ENCODE measurements around the gene PHF12.

PHF12 gene

DNA sequence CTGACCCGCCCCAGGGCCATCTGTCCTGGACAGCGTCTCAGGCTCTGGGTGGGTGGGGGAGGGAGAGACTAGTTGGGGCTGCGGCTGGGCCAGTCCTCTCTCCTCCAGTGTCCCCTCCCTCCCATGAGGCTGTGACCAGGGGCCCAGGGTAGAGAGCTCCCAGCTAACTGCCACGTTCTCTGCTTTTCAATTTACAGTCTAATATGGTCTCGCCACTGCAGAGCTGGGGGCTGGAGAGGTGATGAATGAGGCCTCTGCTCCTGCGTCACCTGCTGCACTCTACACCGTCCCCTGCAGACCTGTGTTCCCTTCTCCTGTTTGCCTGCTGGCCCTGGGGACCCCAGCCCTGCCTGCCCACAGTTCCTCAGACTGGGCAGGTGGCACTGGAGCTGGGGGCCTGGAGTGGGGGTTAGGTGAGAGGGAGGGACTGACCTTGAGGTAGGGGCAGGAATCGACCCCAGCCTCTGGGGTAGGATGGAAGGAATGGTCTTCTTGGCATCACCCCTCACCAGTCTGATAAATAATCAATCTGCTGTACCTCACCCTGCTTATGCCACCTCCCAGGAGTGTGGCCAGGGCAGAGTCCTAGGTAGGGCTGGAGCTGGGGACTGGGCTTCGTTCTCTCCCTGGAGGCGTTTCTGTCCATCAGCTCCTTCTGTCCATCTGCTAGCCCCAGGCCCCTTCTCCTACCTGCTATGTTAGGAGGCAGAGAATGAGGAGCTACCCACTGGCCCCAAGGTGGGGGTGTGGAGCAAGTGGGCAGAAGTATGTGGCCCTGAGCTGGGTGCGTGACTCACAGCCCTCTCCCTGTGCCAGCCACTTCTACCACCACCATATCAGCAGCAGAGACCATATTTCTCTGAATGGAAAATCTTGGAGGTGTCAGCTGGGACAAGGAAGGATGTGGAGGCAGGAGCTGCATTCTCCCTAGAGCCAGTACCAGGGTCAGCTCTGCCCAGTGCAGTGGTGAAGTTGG lies 41.6 kb upstream of the PHF12 start:
- Histone ChIP-seq H3K4me1 (ENCODE audit: insufficient read depth, low read length, severe bottlenecking) (no peaks in the 10 kb centered on the region), H3K27me3 (ENCODE audit: insufficient read depth, low read length) (peaks cover 7% of the 10 kb centered on the region; the same call in 1 of the 2 replicates), H3K36me3 (ENCODE audit: insufficient read depth, low read length) (no peaks in the 10 kb centered on the region), H3F3A (ENCODE audit: insufficient read depth, low read length) (no peaks in the 10 kb centered on the region), H2AFZ (ENCODE audit: low read length) (no peak overlapping the region), H3K79me2 (ENCODE audit: insufficient read depth, low read length) (no peaks in the 10 kb centered on the region), H3K27ac (ENCODE audit: low read depth, low read length, poor library complexity, severe bottlenecking) (no peak overlapping the region), H3K9ac (ENCODE audit: low read length) (no peak overlapping the region), H3K4me2 (ENCODE audit: low read length) (no peak overlapping the region), H3K9me3 (ENCODE audit: low read length) (no peaks in the 10 kb centered on the region), H3K4me3 (ENCODE audit: low read depth, low read length, poor library complexity, severe bottlenecking) (no peak overlapping the region), H3K9me2 (ENCODE audit: low read depth, low read length) (no peaks in the 10 kb centered on the region), H4K20me1 (ENCODE audit: insufficient read depth, low read length) (no peaks in the 10 kb centered on the region)
- no peak for TF ChIP-seq CTCF (IDR thresholded peaks at IDR 0.05; ENCODE audit: low read length)
- TF ChIP-seq EZH2 (IDR thresholded peaks at IDR 0.05; ENCODE audit: borderline replicate concordance, low read length) = no peak

- no peaks in the 10 kb centered on the region for H3K9me3 ChIP-seq (ENCODE audit: low read length)
- H3K9me2 ChIP-seq (ENCODE audit: low read depth, low read length) = no peaks in the 10 kb centered on the region
- H4K20me1 ChIP-seq (ENCODE audit: insufficient read depth, low read length) = no peaks in the 10 kb centered on the region
- H3K36me3 ChIP-seq (ENCODE audit: insufficient read depth, low read length) = no peaks in the 10 kb centered on the region
- no peak overlapping the region for H3K27ac ChIP-seq (ENCODE audit: low read depth, low read length, poor library complexity, severe bottlenecking)
- H3K4me3 ChIP-seq (ENCODE audit: low read depth, low read length, poor library complexity, severe bottlenecking) = no peak overlapping the region
- H2AFZ ChIP-seq (ENCODE audit: low read length) = no peak overlapping the region
- H3K4me2 ChIP-seq (ENCODE audit: low read length) = no peak overlapping the region
- H3K27me3 ChIP-seq (ENCODE audit: insufficient read depth, low read length) = peaks cover 8% of the 10 kb centered on the region; the same call in 1 of the 2 replicates
- H3K79me2 ChIP-seq (ENCODE audit: insufficient read depth, low read length) = no peaks in the 10 kb centered on the region
- H3K4me1 ChIP-seq (ENCODE audit: insufficient read depth, low read length, severe bottlenecking) = no peaks in the 10 kb centered on the region
- no peak for TF ChIP-seq EZH2 (IDR thresholded peaks at IDR 0.05; ENCODE audit: borderline replicate concordance, low read length)
- TF ChIP-seq CTCF (IDR thresholded peaks at IDR 0.05; ENCODE audit: low read length) = no peak
- no peaks in the 10 kb centered on the region for H3F3A ChIP-seq (ENCODE audit: insufficient read depth, low read length)
- no peak overlapping the region for H3K9ac ChIP-seq (ENCODE audit: low read length)
Observed at GRCh38 chr17:28992185-28992584, 40.9 kb upstream of the PHF12 start.

GRCh38 chr17:28991779-28992178 lies 40.5 kb upstream of the PHF12 start:
- Histone ChIP-seq H3F3A (ENCODE audit: insufficient read depth, low read length) (no peaks in the 10 kb centered on the region), H3K27me3 (ENCODE audit: insufficient read depth, low read length) (peaks cover 8% of the 10 kb centered on the region; the same call in 1 of the 2 replicates), H4K20me1 (ENCODE audit: insufficient read depth, low read length) (no peaks in the 10 kb centered on the region), H3K9me2 (ENCODE audit: low read depth, low read length) (no peaks in the 10 kb centered on the region), H3K9ac (ENCODE audit: low read length) (no peak overlapping the region), H3K4me2 (ENCODE audit: low read length) (no peak overlapping the region), H3K9me3 (ENCODE audit: low read length) (no peaks in the 10 kb centered on the region), H3K4me1 (ENCODE audit: insufficient read depth, low read length, severe bottlenecking) (no peaks in the 10 kb centered on the region), H3K79me2 (ENCODE audit: insufficient read depth, low read length) (no peaks in the 10 kb centered on the region), H3K27ac (ENCODE audit: low read depth, low read length, poor library complexity, severe bottlenecking) (no peak overlapping the region), H3K36me3 (ENCODE audit: insufficient read depth, low read length) (no peaks in the 10 kb centered on the region), H2AFZ (ENCODE audit: low read length) (no peak overlapping the region), H3K4me3 (ENCODE audit: low read depth, low read length, poor library complexity, severe bottlenecking) (no peak overlapping the region)
- no peak for TF ChIP-seq EZH2 (IDR thresholded peaks at IDR 0.05; ENCODE audit: borderline replicate concordance, low read length)
- no peak for TF ChIP-seq CTCF (IDR thresholded peaks at IDR 0.05; ENCODE audit: low read length)
